Right lobe of liver (tissue), 6 donors: Measurements from ENCODE around the gene RBM6. TPM values are rescaled to one million over a fixed set of nuclear protein-coding genes. Genes with fewer than 3 reads are reported as not detected.

Experiments
- ATAC-seq, 4 donors: fragments of 200-7000 bp; cut with Tn5 transposase; one replicate each; pipeline ENCODE4 v1.9.1; 2020; ENCODE audit warnings: mild to moderate bottlenecking in 4 of 4, moderate library complexity in 4 of 4
- DNase-seq, 3 donors: peaks; one replicate each; pipeline ENCODE4 v3.0.0-alpha.2; 2020
- H3K27ac ChIP-seq, 3 donors: fragments of 200-600 bp; one replicate each; pipeline ENCODE4 v1.8.0; 2022
- H3K27me3 ChIP-seq, 2 donors: fragments of 200-600 bp; one replicate each; pipeline ENCODE4 v1.8.0; 2022
- H3K36me3 ChIP-seq, 4 donors: fragments of 200-600 bp; sonication (generic) in 1 of 4; one replicate each; pipeline versions ENCODE4 v1.5.1 to v1.8.0; 2017 to 2022; ENCODE audit warnings: control low read depth in 1 of 4
- H3K4me1 ChIP-seq, 4 donors: fragments of 200-600 bp; sonication (generic) in 1 of 4; one replicate each; pipeline versions ENCODE4 v1.5.1 to v1.8.0; 2017 to 2022; ENCODE audit warnings: control low read depth in 1 of 4
- H3K4me3 ChIP-seq, 3 donors: fragments of 200-600 bp; one replicate each; pipeline ENCODE4 v1.8.0; 2022
- H3K9me3 ChIP-seq, 4 donors: fragments of 200-600 bp; sonication (generic) in 1 of 4; one replicate each; pipeline versions ENCODE4 v1.5.1 to v1.8.0; 2017 to 2022; ENCODE audit warnings: control low read depth in 1 of 4
- POLR2A ChIP-seq: fragments of 450-650 bp; IDR thresholded peaks from one replicate; pipeline ENCODE4 v1.6.1; 2017; ENCODE audit warnings: antibody characterized with exemption, mild to moderate bottlenecking
- WGBS: methylation state at CpG from one replicate; pipeline ENCODE4 v1.1.6; 2018; ENCODE audit warnings: low coverage, low lambda C conversion rate; ENCODE audit not compliant: insufficient coverage; ENCODE audit errors: missing lambda C conversion rate; 5-methylcytosine and 5-hydroxymethylcytosine counted together
- intact Hi-C, 2 donors: fragments of 100-400 bp; cut with DNase I; formaldehyde crosslinking; loops; one replicate each; pipeline versions ENCODE4 v1.11.2 to v1.14.1; 2022
- total RNA-seq, 6 experiments: library from RNA; depleted of rRNA in 2 of 6; stranded (reverse); fragments of >200 nt in 2 of 6; fragmentation: NEBNext Ultra II Directional in 3 of 6; extraction: Animal tissue kit (Norgen Biotek cat#: 25700) in 3 of 6; gene quantifications; one replicate each; pipeline versions ENCODE4 v1.1.0 to v1.2.4, GENCODE V29; 2016 to 2023
- TF ChIP-seq, protein P1 (sequence below), 4 donors: fragments of 200-600 bp in 3 of 4; fragments of 450-650 bp in 1 of 4; IDR thresholded peaks; one replicate each; pipeline versions ENCODE4 v1.5.1 to v1.8.0; 2016 to 2022; ENCODE audit warnings: antibody characterized with exemption in 4 of 4, mild to moderate bottlenecking in 2 of 4
- donor health status: DM: no; HTN: yes; CAD: no.
- donor health status: DM: no; HTN: no; CAD: no.
- donor health status: DM: no; HTN: no; CAD: no.
- donor health status: DM: no; HTN: yes; CAD: no.
- donor health status: DM: no; HTN: yes; CAD: no.

The RBM6 gene
- total RNA-seq, 6 experiments from 2014 or later: 25.9 to 46.4 (median 32.9) TPM

DNA sequence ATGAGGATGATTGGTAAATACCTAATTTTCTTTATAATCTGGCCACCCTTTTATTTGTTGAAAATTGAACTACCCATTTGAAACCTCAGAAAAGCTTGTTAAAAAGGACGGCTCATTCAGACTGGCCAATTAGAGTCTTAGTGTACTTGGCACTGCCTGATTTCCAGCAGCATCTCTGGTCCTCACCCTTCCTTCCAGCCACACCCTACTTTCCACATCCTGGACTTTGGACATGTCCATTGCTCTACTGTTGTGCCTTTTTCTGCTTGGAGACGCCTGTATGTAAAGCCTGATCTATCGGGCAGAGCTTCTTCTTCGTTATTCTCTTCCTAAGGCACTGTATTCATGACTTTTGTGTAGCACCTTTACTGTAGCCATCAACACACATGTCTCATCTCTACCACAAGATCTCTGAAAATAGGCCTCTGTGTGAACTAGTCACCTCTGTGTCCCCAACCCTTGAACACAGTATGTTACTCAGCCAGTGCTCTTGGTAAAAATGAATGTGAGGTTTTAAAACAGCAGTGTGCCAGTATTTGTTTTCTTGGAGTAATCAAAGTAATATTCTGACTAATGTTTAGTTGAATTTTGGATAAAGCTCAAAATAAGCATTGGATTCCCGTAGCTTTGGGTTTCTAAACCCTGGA is 155.5 kb downstream of the RBM6 start:
- Histone ChIP-seq H3K27me3 (no peaks in the 10 kb centered on the region), H3K4me3 (no peak overlapping the region), H3K4me1 (peaks cover 0 to 8% (median 2%) of the 10 kb centered on the region in 4 donors), H3K9me3 (no peaks in the 10 kb centered on the region), H3K27ac (no peak overlapping the region), H3K36me3 (peaks cover 30 to 100% (median 67%) of the 10 kb centered on the region in 4 donors)
- ATAC-seq (peak; percentile 32 to 60 (median 40)), DNase-seq (peak in 1 of 3 donors; percentile 7)
- TF ChIP-seq, protein P1, sequence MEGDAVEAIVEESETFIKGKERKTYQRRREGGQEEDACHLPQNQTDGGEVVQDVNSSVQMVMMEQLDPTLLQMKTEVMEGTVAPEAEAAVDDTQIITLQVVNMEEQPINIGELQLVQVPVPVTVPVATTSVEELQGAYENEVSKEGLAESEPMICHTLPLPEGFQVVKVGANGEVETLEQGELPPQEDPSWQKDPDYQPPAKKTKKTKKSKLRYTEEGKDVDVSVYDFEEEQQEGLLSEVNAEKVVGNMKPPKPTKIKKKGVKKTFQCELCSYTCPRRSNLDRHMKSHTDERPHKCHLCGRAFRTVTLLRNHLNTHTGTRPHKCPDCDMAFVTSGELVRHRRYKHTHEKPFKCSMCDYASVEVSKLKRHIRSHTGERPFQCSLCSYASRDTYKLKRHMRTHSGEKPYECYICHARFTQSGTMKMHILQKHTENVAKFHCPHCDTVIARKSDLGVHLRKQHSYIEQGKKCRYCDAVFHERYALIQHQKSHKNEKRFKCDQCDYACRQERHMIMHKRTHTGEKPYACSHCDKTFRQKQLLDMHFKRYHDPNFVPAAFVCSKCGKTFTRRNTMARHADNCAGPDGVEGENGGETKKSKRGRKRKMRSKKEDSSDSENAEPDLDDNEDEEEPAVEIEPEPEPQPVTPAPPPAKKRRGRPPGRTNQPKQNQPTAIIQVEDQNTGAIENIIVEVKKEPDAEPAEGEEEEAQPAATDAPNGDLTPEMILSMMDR (IDR thresholded peaks at IDR 0.05): no peak
- TF ChIP-seq POLR2A: no peak
- intact Hi-C loops: no loop called here
- WGBS: 69% methylated on average over 5 of the region's 5 CpGs

DNA sequence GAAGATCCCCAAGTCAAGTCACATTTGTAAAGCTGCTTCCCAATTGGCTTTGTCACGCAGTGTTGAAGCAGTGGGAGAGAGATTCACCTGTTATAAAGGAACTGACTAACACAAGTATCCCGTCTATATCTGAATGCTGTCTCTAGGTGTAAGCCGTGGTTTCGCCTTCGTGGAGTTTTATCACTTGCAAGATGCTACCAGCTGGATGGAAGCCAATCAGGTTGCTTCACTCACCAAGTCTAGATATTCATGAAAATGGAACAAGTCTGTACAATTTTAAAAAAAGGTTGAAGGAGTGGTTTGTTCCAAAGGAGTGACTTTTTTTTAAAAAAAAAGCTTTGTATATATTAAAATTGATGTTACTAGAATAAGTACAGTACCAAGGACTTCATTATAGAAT is 160.4 kb downstream of the RBM6 start:
- ATAC-seq (no peak), DNase-seq (no peak)
- Histone ChIP-seq H3K4me1 (no peaks in the 10 kb centered on the region), H3K9me3 (no peaks in the 10 kb centered on the region), H3K27ac (no peak overlapping the region), H3K27me3 (no peaks in the 10 kb centered on the region), H3K36me3 (peaks cover 38 to 100% (median 71%) of the 10 kb centered on the region in 4 donors), H3K4me3 (no peak overlapping the region)
- TF ChIP-seq, protein P1 (IDR thresholded peaks at IDR 0.05): no peak
- no peak for TF ChIP-seq POLR2A
- 96% methylated on average over 5 of the region's 5 CpGs for WGBS
- intact Hi-C loops: no loop called here

DNA sequence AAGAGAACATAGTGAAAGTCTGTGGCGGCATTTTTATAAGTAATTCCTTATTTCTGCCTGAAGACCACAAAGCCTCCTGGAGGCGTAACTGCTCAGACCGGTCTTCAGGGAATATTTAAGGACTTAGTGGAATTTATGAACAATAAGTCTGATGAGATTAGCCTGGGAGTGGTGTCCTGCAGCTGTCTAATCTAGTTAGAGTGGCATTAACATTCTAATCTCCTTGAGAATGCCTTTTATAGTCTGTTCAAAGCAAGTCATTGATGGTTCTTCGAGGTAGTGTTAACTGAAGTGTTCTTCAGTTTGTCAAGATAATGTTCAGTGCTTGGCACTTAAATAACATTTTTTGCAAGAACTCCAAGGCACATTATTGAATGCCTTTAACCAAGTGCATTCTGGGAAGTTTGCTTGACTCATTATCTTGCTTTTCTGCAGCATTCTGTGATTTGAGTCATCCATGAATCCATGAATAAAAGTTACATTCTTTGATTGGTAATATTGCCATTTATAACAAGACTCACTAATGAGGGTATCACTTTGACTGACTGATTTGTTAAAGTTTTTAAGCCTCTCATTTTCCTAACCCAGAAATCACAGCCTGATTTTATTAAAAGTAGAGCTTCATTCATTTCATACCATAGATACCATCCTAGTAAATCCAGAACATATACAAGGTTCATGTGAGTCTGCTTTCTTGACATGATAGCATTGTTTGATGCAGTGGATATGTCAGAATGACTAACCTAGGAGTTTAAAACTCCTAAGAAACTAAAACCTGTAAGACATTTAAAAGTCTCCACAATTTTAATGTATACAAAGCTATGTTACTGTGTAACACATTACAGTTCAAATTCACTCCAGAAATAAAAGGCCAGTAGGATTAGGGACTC is 161.3 kb downstream of the RBM6 start:
- Histone ChIP-seq H3K36me3 (peaks cover 40 to 100% (median 71%) of the 10 kb centered on the region in 4 donors), H3K27ac (no peak overlapping the region), H3K9me3 (no peaks in the 10 kb centered on the region), H3K4me1 (no peaks in the 10 kb centered on the region), H3K27me3 (no peaks in the 10 kb centered on the region), H3K4me3 (no peak overlapping the region)
- TF ChIP-seq, protein P1 (IDR thresholded peaks at IDR 0.05): no peak
- no peak for TF ChIP-seq POLR2A
- no peak for ATAC-seq
- no peak for DNase-seq
- 97% methylated on average over 4 of the region's 4 CpGs for WGBS
- intact Hi-C loops: no loop called here

DNA sequence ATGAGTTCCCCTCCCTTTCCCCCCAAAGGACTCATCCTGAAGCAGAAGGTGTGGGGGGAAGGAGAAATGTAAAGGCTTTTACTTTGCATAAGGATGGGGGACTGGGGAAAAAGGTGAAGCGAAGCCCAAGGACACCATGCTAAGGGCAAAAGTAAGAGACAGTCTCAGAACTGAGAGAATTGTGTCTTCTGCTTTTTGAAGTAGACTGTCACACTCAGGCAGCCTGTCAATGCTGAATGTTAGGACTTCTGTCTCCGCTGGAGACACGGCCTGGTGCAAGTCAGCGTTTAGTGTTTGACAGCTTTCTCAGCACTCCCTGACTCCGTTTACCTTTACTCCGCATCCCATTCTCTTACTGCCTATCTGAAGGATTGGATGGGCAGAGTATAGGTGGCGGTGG is 162.6 kb downstream of the RBM6 start:
- intact Hi-C loops: no loop called here
- Histone ChIP-seq H3K4me1 (no peaks in the 10 kb centered on the region), H3K27ac (no peak overlapping the region), H3K27me3 (no peaks in the 10 kb centered on the region), H3K4me3 (no peak overlapping the region), H3K9me3 (no peaks in the 10 kb centered on the region), H3K36me3 (peaks cover 48 to 100% (median 72%) of the 10 kb centered on the region in 4 donors)
- peak in 1 of 3 donors; percentile 14 for DNase-seq
- TF ChIP-seq, protein P1 (IDR thresholded peaks at IDR 0.05): no peak
- TF ChIP-seq POLR2A: no peak
- ATAC-seq: no peak
- WGBS: 94% methylated on average over 7 of the region's 7 CpGs
